Activated gamma-delta T cell treated with anti-CD3 and anti-CD28 coated beads, Interleukin-2, amount 50 U/mL, for 16 hours (primary cell): ENCODE data around the gene TRPM3.

Source experiments
- DNase-seq: peaks from one replicate; pipeline ENCODE4 v3.0.0-alpha.2; 2020; ENCODE audit warnings: low read depth

TRPM3 gene

GRCh38 chr9:70887826-70888225 is 233.6 kb downstream of the TRPM3 start:
- DNase-seq, result no peak

GRCh38 chr9:70883963-70884793 is 237.2 kb downstream of the TRPM3 start:
- no peak for DNase-seq

GRCh38 chr9:70883056-70883455 is 238.4 kb downstream of the TRPM3 start:
- no peak for DNase-seq

- no peak for DNase-seq
Observed at GRCh38 chr9:70881333-70881732, 240.1 kb downstream of the TRPM3 start.

- no peak for DNase-seq
Observed at GRCh38 chr9:70880535-70880934, 240.9 kb downstream of the TRPM3 start.

- DNase-seq, result no peak
Observed at GRCh38 chr9:70878576-70878975, 242.8 kb downstream of the TRPM3 start.

- no peak for DNase-seq
Observed at GRCh38 chr9:70874451-70874850, 247.0 kb downstream of the TRPM3 start.

- no peak for DNase-seq
Observed at GRCh38 chr9:70873506-70873905, 247.9 kb downstream of the TRPM3 start.

- DNase-seq, result no peak
Observed at GRCh38 chr9:70868661-70869652, 252.5 kb downstream of the TRPM3 start.

- no peak for DNase-seq
Observed at GRCh38 chr9:70868041-70868440, 253.4 kb downstream of the TRPM3 start.

GRCh38 chr9:70865471-70865870 is 255.9 kb downstream of the TRPM3 start:
- no peak for DNase-seq

GRCh38 chr9:70861797-70862196 is 259.6 kb downstream of the TRPM3 start:
- no peak for DNase-seq

- DNase-seq, result no peak
Observed at GRCh38 chr9:70861376-70861775, 260.0 kb downstream of the TRPM3 start.

GRCh38 chr9:70859694-70860093 is 261.7 kb downstream of the TRPM3 start:
- no peak for DNase-seq

- no peak for DNase-seq
Observed at GRCh38 chr9:70856411-70856810, 265.0 kb downstream of the TRPM3 start.

- no peak for DNase-seq
Observed at GRCh38 chr9:70852711-70853240, 268.6 kb downstream of the TRPM3 start.

GRCh38 chr9:70840266-70840665 is 281.2 kb downstream of the TRPM3 start:
- no peak for DNase-seq

- no peak for DNase-seq
Observed at GRCh38 chr9:70835323-70835722, 286.1 kb downstream of the TRPM3 start.

GRCh38 chr9:70832492-70832891 is 288.9 kb downstream of the TRPM3 start:
- no peak for DNase-seq

- DNase-seq, result no peak
Observed at GRCh38 chr9:70830618-70831017, 290.8 kb downstream of the TRPM3 start.

GRCh38 chr9:70829591-70830265 is 291.7 kb downstream of the TRPM3 start:
- no peak for DNase-seq

GRCh38 chr9:70826562-70826961 is 294.9 kb downstream of the TRPM3 start:
- no peak for DNase-seq
